MCF 10A (cell line): ENCODE results near the gene MREG. TPM values are rescaled to one million over a fixed set of nuclear protein-coding genes. Genes with fewer than 3 reads are reported as not detected.

Experiments
- BruUV-seq: library from RNA; stranded (reverse); fragments of 400-500 nt; replicated peaks from 2 replicates; lab custom pipeline; 2021; lab: Mats Ljungman, UMichigan
- CTCF ChIA-PET: fragments of 300-600 bp; sonication (Branson Sonifier 250); formaldehyde crosslinking; extraction: SDS; loops from one replicate; lab custom pipeline; 2021; ENCODE audit warnings: antibody characterized with exemption, inconsistent platforms; lab: Yijun Ruan, JAX
- POLR2A ChIA-PET: fragments of 300-600, 350-650 bp; sonication (Branson Sonifier 250); formaldehyde crosslinking; extraction: SDS; loops from one replicate; lab custom pipeline; 2020; ENCODE audit warnings: antibody characterized with exemption, inconsistent platforms; lab: Yijun Ruan, JAX
- DNase-seq: peaks from one replicate; pipeline ENCODE4 v3.0.0-alpha.2; 2018; ENCODE audit not compliant: unreplicated experiment
- H3K27ac Mint-ChIP-seq: one replicate; pipeline ENCODE4 v1.8.0; 2022; ENCODE audit warnings: mild to moderate bottlenecking, low read depth, mixed read lengths; ENCODE audit not compliant: unreplicated experiment
- H3K27me3 Mint-ChIP-seq: one replicate; pipeline ENCODE4 v1.8.0; 2022; ENCODE audit warnings: mixed read lengths; ENCODE audit not compliant: insufficient read depth, unreplicated experiment
- H3K36me3 Mint-ChIP-seq: one replicate; pipeline ENCODE4 v1.8.0; 2022; ENCODE audit warnings: mild to moderate bottlenecking, moderate library complexity, mixed read lengths; ENCODE audit not compliant: insufficient read depth, unreplicated experiment
- H3K4me1 Mint-ChIP-seq: one replicate; pipeline ENCODE4 v1.8.0; 2022; ENCODE audit warnings: mixed read lengths; ENCODE audit not compliant: insufficient read depth, unreplicated experiment
- H3K4me3 Mint-ChIP-seq: one replicate; pipeline ENCODE4 v1.8.0; 2022; ENCODE audit warnings: mild to moderate bottlenecking, moderate library complexity, mixed read lengths; ENCODE audit not compliant: unreplicated experiment
- H3K9me3 Mint-ChIP-seq: one replicate; pipeline ENCODE4 v1.8.0; 2022; ENCODE audit warnings: mixed read lengths; ENCODE audit not compliant: unreplicated experiment
- CTCF ChIP-seq: fragments of 200-600 bp; IDR thresholded peaks from one replicate; pipeline ENCODE4 v1.8.0; 2022; ENCODE audit warnings: antibody characterized with exemption, mild to moderate bottlenecking; ENCODE audit not compliant: unreplicated experiment
- intact Hi-C: fragments of 100-400 bp; cut with micrococcal nuclease; formaldehyde crosslinking; loops from 2 replicates; pipeline ENCODE4 v1.14.1; 2022
- total RNA-seq: library from RNA; stranded (reverse); gene quantifications from 2 replicates; pipeline ENCODE4 v1.2.3, GENCODE V29; 2022

Gene MREG
- total RNA-seq, 1 experiment from 2014 or later = 10.4 TPM

GRCh38 chr2:215937190-215937589 lies 76.2 kb downstream of the MREG start:
- no peaks in the 10 kb centered on the region for H3K4me1 Mint-ChIP-seq
- no peak overlapping the region for H3K27ac Mint-ChIP-seq
- no peak for DNase-seq
- no peaks in the 10 kb centered on the region for H3K9me3 Mint-ChIP-seq
- H3K27me3 Mint-ChIP-seq = no peaks in the 10 kb centered on the region
- intact Hi-C loops = loop anchor here (10.0 kb wide), 1 partner anchor 2002 kb away; no protein-coding TSS in a partner anchor
- H3K4me3 Mint-ChIP-seq = no peak overlapping the region
- no TSS peak for BruUV-seq
- ChIA-PET POLR2A (no interaction called here), CTCF (interaction anchor here (1.2 to 1.9 kb wide), 2 partner anchors 12 to 14 kb away, joined by 3 to 9 read pairs; no protein-coding TSS in a partner anchor)
- no peaks in the 10 kb centered on the region for H3K36me3 Mint-ChIP-seq
- no peak for TF ChIP-seq CTCF

GRCh38 chr2:215933151-215933550 lies 80.2 kb downstream of the MREG start:
- peaks cover 14% of the 10 kb centered on the region for H3K4me1 Mint-ChIP-seq
- ChIA-PET POLR2A (no interaction called here), CTCF (interaction anchor here (0.7 to 2.7 kb wide), 10 partner anchors 10 to 976 kb away, joined by 3 to 10 read pairs (median 4); no protein-coding TSS in a partner anchor)
- no peaks in the 10 kb centered on the region for H3K9me3 Mint-ChIP-seq
- H3K4me3 Mint-ChIP-seq = no peak overlapping the region
- no peaks in the 10 kb centered on the region for H3K27me3 Mint-ChIP-seq
- no TSS peak for BruUV-seq
- DNase-seq = no peak
- TF ChIP-seq CTCF = no peak
- no peak overlapping the region for H3K27ac Mint-ChIP-seq
- H3K36me3 Mint-ChIP-seq = peaks cover 4% of the 10 kb centered on the region
- intact Hi-C loops = loop anchor here (10.0 kb wide), 1 partner anchor 1998 kb away; no protein-coding TSS in a partner anchor

- H3K4me1 Mint-ChIP-seq = peaks cover 14% of the 10 kb centered on the region
- no peak overlapping the region for H3K27ac Mint-ChIP-seq
- DNase-seq = peak; percentile 82
- H3K27me3 Mint-ChIP-seq = no peaks in the 10 kb centered on the region
- peaks cover 4% of the 10 kb centered on the region for H3K36me3 Mint-ChIP-seq
- H3K4me3 Mint-ChIP-seq = no peak overlapping the region
- peak; percentile 83 for TF ChIP-seq CTCF
- intact Hi-C loops = loop anchor here (10.0 kb wide), 1 partner anchor 1997 kb away; no protein-coding TSS in a partner anchor
- POLR2A ChIA-PET = interaction anchor here (0.9 to 1.0 kb wide), 2 partner anchors 177 to 499 kb away, joined by 3 read pairs; no protein-coding TSS in a partner anchor
- CTCF ChIA-PET = interaction anchor here (0.6 to 2.7 kb wide), 34 partner anchors 9 to 1690 kb away, joined by 3 to 12 read pairs (median 3); no protein-coding TSS in a partner anchor
- no TSS peak for BruUV-seq
- no peaks in the 10 kb centered on the region for H3K9me3 Mint-ChIP-seq
These were observed 82.0 kb downstream of the MREG start for GRCh38 chr2:215931256-215931903.

GRCh38 chr2:215930505-215931253 lies 82.7 kb downstream of the MREG start:
- Mint-ChIP-seq H3K4me3 (no peak overlapping the region), H3K27ac (no peak overlapping the region), H3K4me1 (peaks cover 14% of the 10 kb centered on the region), H3K9me3 (no peaks in the 10 kb centered on the region), H3K27me3 (no peaks in the 10 kb centered on the region), H3K36me3 (peaks cover 4% of the 10 kb centered on the region)
- ChIA-PET CTCF (interaction anchor here (0.6 to 2.3 kb wide), 28 partner anchors 9 to 1689 kb away, joined by 3 to 12 read pairs (median 4); no protein-coding TSS in a partner anchor), POLR2A (interaction anchor here (0.9 to 1.0 kb wide), 2 partner anchors 177 to 499 kb away, joined by 3 read pairs; no protein-coding TSS in a partner anchor)
- no TSS peak for BruUV-seq
- intact Hi-C loops = loop anchor here (10.0 kb wide), 1 partner anchor 1996 kb away; no protein-coding TSS in a partner anchor
- peak; percentile 9 for DNase-seq
- no peak for TF ChIP-seq CTCF
